Tibial nerve (tissue), 4 donors: ENCODE data around the gene UPB1.

Source experiments
- CTCF ChIP-seq, 5 experiments: fragments of 200-600 bp in 3 of 5; fragments of 450-650 bp in 2 of 5; sonication (generic) in 3 of 5; IDR thresholded peaks; one replicate each; pipeline ENCODE4 v1.5.1; 2016 to 2019; ENCODE audit warnings: antibody characterized with exemption in 5 of 5, mild to moderate bottlenecking in 3 of 5, moderate library complexity in 2 of 5
- EP300 ChIP-seq, 2 donors: sonication (generic); formaldehyde crosslinking; IDR thresholded peaks; one replicate each; pipeline ENCODE4 v1.6.1; 2017; ENCODE audit warnings: antibody characterized with exemption in 2 of 2, mild to moderate bottlenecking in 1 of 2

GRCh38 chr22:24529898-24530297 is 34.8 kb downstream of the UPB1 start:
- TF ChIP-seq EP300 (IDR thresholded peaks at IDR 0.05) (no peak), CTCF (IDR thresholded peaks at IDR 0.05) (no peak)
